GM18858 (cell line): ENCODE results near the gene HAPLN2.
"Not testable (repeated sequence)": the region's sequence is repeated elsewhere in the genome, so short reads cannot be mapped to it uniquely, and the experiment has no call there.

Experiments used
- ATAC-seq: cut with Tn5 transposase; IDR thresholded peaks from one replicate; pipeline ENCODE4 v1.9.1; 2021; ENCODE audit not compliant: unreplicated experiment

The HAPLN2 gene

DNA sequence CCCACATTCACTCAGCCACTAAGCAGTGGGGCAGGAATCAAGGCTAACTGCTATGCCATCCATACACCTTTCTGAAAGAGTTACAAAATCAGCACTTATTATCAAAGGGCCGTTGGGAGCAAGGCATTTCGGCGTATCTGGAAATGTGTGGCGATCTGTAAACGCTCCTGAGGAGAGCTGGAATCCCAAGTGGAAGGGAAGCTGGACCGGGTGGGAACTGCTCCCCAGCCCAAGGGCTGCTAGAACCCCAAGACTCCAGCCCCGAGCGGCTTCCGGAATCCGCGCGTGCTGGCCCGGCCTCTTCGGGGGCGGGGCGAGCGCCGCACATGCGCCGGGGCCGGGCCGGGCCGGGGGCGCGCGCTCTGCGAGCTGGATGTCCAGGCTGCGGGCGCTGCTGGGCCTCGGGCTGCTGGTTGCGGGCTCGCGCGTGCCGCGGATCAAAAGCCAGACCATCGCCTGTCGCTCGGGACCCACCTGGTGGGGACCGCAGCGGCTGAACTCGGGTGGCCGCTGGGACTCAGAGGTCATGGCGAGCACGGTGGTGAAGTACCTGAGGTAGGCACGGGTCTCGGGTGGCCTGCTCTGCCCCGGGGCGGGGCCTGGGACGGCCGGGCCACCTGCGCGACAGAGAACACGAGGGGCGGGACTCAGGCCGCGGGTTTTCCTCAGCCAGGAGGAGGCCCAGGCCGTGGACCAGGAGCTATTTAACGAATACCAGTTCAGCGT is 27.6 kb upstream of the HAPLN2 start, which contains the start of gene NAXE:
Gene NAXE (plus strand): TSS at position 345 of the 726 bp plus-strand sequence. CDS start 29 bp downstream, at position 374.
- ATAC-seq = peak; percentile 60

DNA sequence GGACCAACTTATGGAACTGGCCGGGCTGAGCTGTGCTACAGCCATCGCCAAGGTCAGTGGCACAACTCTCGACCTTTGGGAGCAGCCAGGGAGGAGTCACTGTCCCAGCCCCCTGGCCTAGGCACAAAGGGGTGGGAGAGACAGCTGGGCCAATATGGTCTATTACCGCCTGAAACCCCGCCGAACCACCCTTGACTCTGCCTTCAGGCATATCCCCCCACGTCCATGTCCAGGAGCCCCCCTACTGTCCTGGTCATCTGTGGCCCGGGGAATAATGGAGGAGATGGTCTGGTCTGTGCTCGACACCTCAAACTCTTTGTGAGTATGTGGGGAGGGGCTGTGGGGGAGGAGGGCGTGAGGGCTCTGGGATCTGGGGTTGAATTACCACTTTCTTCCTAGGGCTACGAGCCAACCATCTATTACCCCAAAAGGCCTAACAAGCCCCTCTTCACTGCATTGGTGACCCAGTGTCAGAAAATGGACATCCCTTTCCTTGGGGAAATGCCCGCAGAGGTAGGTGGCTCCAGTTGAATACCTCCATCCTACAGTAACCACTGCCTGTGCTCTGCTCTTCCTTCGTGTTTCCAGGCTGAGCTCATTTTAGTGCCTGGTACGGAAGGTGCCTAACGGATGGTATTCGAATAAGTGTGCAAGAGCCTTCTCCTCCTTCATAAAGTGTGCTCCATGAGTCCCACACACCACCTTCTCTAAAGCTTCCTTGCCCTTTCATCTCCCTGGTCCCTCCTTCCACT is 26.9 kb upstream of the HAPLN2 start:
- ATAC-seq = no peak

DNA sequence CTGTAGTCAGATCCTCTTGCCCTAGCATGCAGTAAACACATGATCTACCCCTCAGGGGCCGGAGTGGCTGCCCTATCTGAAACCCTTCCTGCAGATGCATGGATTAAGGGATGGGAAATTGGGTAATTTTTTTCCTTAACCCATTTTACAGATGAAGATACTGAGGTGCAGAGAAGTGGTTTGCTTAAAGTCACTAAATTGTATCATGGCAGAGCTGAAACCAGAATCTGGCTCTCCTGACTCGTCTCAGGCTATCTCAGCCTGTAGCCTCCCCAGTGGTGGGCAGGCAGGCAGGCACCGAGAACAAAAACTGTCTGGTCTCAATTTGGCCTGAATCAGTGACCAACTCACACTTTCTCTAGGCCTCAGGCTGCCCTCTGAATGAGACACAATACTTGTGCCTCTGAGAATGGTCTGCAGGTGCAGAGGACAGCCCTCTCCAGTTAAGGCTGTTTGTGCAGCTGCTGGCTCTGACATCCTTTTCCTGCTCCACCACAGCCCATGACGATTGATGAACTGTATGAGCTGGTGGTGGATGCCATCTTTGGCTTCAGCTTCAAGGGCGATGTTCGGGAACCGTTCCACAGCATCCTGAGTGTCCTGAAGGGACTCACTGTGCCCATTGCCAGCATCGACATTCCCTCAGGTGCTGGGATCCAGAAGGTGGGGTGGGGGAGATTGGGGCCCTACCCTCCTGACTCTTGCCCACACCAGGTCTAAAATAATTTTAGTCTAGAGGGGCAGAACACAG is 26.1 kb upstream of the HAPLN2 start:
- no peak for ATAC-seq

DNA sequence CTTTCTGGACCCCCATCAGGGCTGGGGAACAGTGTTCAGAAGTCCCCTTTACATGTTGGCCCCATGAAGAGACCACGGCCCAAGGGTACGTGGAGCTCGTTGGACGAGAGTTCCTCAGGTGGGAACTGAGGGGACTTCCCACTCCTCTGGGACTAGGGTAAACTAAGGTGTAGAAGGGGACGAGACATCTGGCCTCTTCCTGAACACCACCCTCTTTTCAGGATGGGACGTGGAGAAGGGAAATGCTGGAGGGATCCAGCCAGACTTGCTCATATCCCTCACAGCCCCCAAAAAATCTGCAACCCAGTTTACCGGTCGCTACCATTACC is 25.6 kb upstream of the HAPLN2 start:
- ATAC-seq = no peak

DNA sequence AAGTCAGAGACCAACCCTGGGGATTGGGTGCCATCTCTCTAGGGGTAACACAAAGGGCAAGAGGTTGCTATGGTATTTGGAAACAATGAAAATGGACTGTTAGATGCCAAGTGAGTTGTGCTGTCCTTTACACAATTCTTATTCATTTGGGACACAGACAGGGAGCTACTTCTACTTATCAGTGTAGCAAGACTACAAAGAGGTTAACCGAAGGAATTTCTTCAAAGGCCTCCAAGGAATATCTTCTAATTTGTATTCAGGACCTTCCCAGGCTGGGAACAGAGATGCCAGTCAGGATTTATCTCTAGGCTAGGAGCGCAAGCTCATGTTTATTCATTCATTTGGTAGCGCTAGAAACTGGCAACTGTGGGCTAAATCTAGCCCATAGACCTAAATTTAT is 25.0 kb upstream of the HAPLN2 start:
- no peak for ATAC-seq

DNA sequence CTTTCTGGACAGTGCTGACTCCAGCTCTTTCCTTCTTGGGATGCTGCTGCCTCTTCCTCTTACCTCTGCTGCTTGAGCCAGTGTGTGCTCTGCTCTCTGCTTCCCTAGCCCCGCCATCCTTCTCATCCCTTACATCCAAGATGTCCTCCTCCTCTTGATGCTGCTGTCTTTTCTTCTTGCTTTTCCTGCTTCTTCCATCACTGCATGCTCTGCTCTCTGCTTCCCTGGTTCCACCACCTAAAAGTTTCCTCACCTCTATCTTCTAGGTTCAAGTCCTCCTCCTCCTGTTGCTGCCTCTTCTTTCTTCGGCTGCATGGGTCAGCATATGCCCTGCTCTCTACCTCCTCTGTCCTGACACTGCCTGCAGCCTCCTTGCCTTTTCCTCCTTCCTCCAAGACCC is 24.2 kb upstream of the HAPLN2 start:
- ATAC-seq = no peak

DNA sequence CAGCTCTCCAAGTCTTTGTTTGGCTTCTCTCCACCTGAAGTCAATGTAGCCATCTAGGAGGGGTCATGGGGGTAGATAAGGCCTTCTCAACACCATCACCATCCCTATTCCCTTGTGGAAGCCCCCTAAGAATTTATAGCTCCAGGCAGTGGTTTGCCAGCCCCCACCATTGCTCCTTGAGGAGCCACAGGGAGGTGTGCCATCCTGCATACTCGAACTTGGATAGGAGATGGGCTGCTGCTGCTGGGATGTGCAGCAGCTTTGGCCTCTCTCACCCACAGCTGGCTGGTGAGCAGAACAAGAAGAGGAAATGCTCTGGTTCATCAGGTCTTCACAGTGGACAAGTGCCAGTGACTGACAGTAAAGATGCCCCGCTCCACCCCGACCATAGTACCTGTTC is 22.8 kb upstream of the HAPLN2 start:
- ATAC-seq = no peak

DNA sequence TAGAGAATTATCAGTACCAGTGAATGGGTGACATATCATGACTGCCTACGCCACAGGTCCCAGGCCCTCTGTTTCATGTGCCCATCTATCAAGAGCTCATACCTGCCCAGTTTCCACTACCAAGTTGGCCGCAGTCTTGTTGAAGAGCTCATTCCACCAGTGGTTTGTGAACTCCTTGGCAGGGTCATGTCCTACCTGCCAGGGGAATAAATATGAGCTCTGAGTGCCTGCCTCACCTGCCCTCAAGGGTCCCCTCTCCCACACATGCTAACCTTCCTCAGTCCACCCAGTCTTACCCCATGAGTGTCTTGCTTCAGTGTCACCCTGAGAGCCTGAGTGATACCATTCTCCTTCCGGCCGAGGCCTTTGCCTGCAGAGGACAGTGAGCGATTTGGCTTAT is 21.1 kb upstream of the HAPLN2 start:
- ATAC-seq = no peak

DNA sequence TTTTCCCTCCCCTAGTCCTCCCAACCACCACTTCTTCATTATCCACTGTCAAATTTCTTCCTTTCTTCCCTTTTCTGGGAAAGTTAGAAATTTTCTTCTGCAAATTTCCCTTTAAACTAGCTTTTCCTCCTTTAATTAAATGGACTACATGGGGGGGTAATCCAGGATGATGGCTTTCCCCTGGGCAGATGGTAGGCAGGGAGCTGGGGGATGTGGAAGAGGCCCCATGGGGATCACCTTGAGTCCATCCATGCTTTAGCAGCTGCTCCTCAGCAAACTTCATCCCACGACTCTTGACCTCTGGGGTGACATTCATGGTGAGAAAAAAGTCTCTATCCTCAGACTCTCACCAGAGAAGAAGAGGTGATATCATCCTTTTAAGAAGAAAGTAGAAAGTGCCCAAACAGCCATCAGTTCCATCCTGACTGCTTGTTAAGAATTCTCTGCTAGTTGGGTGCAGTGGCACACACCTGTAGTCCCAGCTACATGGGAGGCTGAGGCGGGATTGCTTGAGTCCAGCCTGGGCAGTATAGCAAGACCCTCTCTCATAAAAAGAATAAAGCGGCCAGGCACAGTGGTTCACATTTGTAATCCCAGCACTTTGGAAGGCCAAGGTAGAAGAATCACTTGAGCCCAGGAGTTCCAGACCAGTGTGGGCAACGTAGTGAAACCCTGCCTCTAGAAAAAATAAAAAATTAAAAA is 20.3 kb upstream of the HAPLN2 start:
- ATAC-seq = no peak

DNA sequence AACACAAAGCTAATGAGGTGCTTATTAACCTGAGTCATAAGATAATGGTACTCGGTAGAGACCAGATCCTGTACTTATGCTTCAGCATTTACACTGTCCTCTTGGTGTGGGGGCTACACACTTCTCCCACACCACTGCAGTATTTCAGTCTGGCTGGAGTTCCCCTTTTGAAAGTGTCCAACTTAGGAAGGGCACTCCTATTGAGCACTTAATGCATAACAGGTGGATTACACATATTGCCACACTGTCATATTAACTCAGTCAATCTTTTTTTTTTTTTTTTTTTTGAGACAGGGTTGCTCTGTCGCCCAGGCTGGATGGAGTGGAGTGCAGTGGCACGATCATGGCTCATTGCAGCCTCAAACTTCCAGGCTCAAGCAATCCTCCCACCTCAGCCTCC is 19.4 kb upstream of the HAPLN2 start:
- no peak for ATAC-seq

DNA sequence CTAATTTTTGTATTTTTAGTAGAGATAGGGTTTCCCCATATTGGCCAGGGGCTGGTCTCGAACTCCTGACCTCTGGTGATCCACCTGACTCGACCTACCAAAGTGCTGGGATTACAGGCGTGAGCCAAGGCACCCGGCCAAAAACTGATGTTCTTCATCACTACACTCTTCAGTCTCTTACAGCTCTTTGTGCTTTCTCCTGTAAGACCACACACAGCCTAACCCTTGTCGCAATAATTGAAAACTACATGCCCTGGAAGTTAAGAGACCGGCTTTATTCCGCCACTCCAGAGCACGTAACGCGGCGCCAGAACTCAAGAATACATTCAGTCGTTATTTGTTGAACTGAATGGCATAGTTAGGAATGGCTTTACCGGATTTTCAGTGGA is 18.5 kb upstream of the HAPLN2 start:
- ATAC-seq = no peak

DNA sequence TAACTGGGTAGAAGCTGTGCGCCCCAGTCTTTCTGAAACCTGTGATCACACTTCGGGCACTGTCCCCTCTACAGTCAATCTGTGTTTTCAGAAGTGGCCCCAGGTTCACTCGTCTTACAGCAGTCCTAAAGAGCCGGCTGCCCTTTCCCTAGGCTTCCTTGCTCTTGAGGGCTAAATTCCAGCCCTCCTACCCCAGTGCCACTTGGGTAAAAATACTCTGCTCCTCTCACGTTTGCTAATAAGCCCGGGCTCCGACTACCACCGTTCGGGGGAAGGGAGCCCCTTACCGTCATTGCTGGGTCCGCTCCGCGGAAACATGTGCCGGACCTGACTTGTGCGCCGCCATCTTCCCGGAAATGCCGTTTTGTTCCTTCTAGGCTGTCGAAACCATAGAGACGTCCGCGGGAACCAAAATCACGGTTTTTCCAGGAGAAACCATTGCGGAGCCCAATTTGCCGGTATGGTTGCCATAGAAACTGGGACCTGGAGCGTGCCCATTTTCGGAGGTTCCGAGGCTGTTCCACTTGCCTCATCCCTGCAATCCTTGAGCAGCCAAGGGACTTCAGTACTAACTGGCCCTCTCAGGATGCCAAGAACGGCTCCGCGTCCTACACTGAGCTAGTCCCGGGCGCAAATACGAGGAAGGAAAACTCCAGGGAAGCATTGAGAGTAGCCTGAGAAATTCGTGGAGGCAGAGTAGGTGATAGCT is 17.9 kb upstream of the HAPLN2 start, which contains the start of gene GPATCH4:
Gene GPATCH4 (minus strand): TSS at position 358 of the 709 bp plus-strand sequence.
- no peak for ATAC-seq

DNA sequence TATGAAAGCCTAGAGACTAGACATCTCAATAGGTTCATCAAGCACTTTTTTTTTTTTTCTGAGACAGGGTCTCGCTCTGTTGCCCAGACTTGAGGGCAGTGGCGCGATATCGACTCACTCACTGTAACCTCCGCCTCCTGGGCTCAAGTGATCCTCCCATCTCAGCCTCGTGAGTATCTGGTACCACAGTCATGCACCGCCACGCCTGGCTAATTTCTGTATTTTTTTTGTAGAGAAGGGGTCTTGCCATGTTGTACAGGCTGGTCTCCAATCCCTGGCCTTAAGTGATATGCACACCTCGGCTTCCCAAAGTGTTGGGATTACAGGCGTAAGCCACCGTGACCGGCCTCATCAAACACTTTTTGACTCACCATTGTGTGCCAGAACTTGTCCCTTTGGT is 17.3 kb upstream of the HAPLN2 start:
- no peak for ATAC-seq

DNA sequence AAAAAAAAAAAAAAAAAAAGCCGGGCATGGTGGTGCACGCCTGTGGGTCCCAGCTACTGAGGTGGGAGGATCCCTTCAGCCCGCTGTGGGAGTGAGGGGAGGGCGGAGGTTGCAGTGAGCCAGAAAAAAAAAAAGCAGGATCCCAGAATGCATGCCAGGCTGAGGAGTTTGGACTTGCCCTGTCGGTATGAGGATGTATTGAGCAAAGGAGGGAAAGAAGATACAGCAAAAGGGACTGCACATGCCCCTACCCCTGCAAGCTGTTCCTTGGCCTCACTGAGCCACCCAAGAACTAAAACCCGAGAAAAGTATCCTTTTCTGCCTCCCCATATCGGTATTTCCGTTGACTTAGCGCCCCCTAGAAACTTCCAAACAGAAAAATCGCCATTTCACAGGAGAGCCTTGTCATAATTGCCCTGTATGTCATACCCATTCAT is 16.6 kb upstream of the HAPLN2 start:
- no peak for ATAC-seq

DNA sequence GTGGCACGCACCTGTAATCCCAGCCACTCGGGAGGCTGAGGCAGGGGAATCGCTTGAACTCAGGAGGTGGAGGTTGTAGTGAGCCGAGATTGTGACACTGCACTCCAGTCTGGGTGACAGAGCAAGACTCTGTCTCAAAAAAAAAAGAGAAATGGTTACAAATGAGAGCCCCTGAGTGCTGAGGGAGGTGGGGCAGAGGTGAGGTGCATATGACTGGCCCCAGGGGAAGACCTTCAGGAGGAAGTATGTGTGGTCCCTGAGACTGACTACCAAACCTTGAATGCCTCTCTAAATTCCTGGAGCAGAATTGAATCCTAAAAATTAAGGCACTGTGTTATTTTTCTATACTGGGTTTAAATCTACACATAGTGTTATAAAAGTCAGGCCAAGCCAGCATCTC is 11.9 kb upstream of the HAPLN2 start:
- not testable (repeated sequence) for ATAC-seq

DNA sequence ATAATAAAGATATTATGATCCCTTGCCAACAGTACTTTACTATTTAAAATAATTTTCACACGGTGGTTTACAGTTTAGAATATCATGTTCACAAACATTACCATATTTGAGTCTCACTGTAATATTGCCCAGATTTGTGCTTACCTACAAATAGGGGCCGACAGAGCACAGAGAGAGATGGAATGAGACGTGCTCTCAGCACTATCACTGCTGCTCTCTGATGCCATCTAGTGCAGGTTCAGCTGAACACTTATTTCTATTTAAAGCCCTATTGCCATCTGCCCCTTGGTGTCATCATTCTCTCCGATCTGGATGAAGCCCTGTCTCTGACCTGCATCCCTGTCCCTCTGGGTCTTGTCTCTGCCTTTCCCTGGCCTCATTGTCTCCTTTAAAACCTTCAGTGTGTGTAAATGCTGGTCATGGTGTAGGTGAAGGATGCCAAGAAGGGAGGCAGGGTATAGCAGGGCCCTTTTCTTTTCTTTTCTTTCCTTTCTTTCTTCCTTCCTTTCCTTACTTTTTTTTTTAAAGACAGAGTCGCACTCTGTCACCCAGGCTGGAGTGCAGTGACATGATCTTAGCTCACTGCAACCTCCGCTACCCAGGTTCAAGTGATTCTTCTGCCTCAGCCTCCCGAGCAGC is 11.1 kb upstream of the HAPLN2 start:
- ATAC-seq = no peak

DNA sequence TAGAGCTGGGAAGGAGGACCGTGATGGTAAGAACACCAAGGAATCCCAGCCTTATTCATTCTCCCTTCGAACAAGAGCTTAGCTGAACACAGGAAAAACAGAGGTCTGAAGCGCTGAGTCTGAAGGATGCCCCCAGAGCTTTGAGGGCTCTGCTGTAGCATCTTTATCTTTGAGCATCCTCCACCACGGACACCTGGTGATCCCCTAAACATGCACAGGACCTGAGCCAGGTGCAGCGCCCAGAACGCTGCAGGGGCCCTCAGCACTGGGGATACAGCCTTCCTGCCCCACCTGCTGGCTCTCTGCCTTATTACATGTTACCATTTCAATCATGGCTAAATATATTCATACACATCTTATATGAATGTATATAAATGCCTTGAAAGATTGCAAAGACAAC is 10.2 kb upstream of the HAPLN2 start:
- ATAC-seq = no peak

DNA sequence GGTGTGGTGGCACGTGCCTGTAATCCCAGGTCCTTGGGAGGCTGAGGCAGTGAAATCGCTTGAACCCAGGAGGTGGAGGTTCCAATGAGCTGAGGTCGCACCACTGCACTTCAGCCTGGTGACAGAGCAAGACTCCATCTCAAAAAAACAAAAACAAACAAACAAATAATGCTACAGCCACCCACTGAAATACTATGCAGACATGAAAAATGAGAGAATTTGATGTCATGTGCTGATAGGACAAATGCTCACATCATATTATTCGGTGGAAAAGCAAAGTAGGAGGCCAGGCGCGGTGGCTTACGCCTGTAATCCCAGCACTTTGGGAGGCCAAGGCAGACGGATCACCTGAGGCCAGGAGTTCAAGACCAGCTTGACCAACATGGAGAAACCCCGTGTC is 9.1 kb upstream of the HAPLN2 start:
- ATAC-seq = not testable (repeated sequence)

DNA sequence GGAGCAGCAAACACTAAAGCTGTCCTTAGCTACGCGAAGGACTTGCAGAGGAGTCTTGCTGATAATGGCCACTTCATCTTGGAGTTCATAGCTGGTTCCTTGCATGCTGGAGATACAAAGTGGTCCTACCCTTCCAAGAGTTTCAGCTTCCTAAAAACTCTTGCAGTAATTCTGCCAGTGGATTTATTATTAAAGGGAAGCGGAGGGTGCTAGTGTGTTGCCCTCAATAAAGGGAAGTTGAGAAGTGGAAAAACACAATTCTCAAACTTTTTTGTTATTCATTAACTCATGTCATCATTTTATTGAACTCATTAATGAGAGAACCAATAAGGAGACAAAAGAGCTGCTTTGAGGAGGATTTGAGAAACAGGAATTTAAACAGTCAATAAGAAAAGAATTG is 6.5 kb upstream of the HAPLN2 start:
- ATAC-seq = no peak

DNA sequence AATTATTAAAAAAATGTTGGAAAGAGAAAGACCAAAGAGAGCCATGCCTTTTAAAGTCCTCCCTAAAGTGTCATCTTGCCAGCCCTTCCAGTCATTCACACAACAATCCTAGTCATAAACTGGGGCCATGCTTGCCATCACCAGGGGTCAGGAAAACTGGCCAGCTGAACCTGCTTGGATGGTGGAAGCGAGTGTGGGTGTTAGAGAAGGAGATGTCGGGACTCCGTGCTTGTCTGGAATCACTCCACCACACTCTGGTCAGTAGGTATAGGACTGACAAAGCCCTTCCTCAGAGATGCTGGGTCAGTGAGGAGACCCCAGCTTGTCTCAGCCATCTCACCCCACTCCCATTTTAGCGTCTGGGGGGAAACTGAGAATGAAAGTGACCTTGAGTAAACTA is 3.3 kb upstream of the HAPLN2 start:
- ATAC-seq = no peak
